Right forelimb (tissue), 1 donor: ENCODE data around the gene TBC1D12.

Experiments used
- DNase-seq: peaks from one replicate; pipeline ENCODE4 v3.0.0-alpha.2; 2018

TBC1D12 gene

DNA sequence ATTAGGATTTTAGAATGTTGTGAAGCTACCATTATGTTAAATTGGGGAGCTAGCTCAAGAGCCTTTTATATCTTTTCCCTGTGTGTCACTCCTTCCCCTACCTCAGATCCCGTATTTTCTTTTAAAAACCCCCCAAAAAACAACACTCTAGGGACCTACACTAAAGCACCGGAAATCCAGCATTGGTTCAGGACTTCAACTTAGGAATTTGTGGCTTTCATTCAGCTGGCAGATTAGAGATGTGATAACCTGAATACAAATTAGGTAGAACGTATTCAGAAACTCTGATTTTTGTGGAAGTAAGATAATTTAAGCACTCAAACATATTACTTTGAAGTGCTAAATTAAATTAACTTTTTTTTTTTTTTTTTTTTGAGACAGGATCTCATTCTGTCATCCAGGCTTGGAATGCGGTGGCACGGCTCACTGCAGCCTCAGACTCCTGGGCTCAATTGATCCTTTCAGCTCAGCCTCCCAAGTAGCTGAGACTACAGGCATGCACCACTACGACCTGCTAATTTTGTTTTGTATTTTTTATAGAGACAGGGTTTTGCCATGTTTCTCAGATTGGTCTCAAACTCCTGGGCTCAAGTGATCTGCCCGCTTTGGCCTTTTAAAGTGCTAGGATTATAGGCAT lies 6.8 kb downstream of the TBC1D12 start:
- no peak for DNase-seq

DNA sequence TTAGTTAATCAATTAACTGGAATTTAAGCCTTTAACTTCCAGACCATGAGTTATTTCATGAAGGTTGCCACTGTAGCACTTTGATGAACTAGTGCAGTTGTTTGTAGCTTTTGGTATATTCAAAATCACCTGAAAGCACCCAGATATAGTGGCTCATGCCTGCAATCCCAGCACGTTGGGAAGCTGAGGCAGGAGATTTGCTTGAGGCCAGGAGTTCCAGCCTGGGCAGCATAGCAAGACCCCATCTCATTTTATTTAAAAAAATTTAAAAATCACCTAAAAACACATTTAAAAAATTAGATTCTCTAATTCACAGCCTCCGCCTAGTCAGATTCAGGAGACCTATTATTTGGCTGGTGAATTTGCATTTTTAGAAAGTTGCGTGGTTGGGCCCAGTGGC lies 9.0 kb downstream of the TBC1D12 start:
- DNase-seq = no peak

DNA sequence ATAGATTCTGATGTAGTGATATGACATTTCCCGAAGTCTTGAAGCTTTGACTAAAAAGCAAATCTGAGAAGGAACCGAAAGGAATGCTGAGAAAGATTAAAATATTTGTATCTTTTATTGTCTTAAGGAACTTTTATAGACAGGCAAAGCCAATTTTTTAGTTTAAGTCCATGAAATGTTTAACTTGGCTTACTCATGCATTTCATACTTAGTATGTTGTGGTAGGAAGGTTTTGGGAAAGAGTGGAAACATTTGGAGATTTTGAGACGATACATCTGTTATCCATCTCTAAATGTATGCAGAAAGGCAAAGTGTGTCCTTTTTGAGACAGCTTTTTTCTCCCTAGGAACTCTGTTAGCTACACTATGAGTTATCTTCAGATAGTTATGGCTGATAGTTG lies 10.1 kb downstream of the TBC1D12 start:
- no peak for DNase-seq

GRCh38 chr10:94413361-94413760 lies 11.0 kb downstream of the TBC1D12 start:
- no peak for DNase-seq

DNA sequence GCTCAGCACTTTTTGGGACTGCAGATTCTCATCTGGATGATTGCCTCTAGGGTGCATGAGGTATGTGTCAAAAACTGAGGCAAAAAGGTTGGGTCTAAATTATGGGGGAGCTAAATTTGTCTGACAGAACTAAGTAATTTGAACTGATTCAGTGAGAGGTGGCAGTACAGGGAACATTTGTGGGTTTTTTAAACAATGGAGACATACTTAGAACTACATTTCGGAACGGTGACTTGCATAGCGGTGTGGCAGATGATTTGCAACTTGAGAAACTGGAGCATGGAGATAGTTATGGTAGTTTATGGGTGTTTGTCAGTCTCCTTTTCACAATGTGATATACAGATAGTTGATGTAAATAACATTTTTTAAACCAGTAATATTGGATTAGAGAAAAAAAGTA lies 14.6 kb downstream of the TBC1D12 start:
- no peak for DNase-seq

DNA sequence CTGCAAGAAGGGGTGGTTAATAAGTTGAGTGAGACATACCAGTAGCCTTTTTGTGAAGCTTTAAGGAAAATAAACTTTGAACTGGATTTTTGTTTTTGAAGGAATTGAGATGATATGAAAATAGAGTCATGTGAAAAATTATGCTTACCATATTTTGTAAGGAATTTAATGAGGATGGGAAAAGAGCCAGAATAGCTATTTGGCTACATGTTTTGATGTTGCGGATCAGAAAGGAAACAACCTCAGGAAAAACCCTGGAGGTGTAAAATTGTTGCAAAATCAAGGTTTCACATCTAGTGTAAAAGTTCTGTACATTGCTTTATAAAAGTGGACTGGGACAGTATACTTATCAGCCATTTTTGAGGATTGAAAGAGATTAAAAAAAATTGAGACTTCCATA lies 15.0 kb downstream of the TBC1D12 start:
- no peak for DNase-seq

DNA sequence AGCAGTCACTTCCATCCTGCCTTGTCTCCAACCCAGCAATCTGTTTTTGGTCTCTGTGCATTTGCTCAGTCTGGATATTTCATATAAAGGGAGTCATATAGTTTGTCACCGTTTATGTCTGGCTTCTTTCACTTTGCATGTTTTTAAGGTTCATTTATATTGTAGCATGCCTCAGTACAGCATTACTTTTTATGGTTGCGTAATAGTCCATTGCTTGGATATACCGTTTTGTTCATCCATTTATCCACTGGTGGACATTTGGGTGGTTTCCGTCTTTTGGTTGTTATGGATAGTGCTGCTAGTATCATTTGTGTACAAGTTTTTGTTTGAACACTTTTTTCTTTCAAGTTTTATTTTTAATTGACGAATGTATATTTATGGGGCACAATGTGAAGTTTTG lies 18.2 kb downstream of the TBC1D12 start:
- DNase-seq = no peak

DNA sequence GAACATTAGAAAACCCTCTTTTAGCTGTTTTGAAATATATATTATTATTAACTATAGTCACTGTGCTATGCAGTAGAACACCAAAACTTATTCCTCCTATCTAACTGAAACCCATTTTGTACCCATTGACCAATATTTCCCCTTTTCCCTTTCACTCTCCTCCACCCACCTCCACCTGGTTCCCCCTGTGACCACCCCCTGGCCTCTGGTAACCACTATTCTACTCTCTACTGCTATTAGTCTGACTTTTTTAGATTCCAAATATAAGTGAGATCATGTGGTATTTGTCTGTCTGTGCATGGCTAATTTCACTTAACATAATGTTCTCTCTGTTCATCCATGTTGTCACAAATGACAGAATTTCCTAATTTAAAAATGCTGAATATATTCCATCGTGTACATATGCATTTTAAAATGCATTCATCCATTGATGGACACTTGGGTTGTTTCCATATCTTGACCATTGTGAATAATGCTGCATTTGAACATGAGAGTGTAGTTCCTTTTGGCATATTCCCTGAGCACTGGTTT lies 18.7 kb downstream of the TBC1D12 start:
- no peak for DNase-seq

GRCh38 chr10:94423627-94424026 lies 21.3 kb downstream of the TBC1D12 start:
- DNase-seq = no peak

DNA sequence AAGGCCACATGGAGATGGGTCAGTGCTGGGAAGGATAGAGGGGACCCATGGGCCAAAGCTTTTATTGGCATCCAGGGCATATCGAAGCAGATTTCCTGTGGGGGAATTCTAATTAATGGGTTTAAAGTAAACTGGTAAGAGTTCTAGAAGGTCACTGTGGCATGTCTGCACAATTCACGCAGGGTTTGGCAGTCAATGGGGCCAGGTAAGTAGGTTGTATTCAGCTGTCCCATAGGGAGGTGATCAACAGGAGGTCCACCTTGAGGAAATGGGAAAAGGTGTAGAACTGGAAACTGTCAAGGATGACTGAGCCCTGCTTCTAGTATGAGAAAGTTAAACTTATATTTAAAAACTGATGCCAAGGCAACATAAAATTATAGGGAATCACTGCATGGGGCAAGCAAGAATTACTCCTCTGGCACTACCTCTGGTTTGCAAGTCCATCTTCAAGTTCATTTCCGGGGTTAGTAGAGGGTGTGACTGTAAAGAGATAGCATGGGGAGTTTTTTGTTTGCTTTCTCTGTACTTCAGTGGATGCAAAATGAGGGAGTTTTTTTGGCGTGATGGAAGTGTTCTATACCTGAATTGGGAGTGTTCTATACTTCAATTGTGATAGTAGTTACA lies 22.5 kb downstream of the TBC1D12 start:
- no peak for DNase-seq

DNA sequence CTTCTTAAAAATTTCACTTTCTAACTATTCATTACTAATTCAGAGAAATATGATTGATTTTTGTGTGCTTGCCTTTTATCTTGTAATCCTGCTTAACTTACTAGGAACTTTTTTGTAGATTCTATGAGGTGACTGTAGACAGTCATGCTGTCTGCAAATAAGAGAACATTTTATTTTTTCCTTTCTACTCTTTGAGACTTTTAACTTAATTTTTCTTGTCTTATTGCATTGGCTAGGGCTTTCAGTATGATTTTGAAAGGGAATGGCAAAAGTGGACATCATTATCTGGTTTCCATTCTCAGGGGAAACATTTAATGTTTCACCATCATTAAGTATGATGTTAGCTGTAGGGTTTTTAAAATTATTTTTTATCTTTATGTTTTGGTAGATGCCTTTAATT lies 23.6 kb downstream of the TBC1D12 start:
- no peak for DNase-seq

GRCh38 chr10:94427166-94427565 lies 24.8 kb downstream of the TBC1D12 start:
- DNase-seq = no peak

DNA sequence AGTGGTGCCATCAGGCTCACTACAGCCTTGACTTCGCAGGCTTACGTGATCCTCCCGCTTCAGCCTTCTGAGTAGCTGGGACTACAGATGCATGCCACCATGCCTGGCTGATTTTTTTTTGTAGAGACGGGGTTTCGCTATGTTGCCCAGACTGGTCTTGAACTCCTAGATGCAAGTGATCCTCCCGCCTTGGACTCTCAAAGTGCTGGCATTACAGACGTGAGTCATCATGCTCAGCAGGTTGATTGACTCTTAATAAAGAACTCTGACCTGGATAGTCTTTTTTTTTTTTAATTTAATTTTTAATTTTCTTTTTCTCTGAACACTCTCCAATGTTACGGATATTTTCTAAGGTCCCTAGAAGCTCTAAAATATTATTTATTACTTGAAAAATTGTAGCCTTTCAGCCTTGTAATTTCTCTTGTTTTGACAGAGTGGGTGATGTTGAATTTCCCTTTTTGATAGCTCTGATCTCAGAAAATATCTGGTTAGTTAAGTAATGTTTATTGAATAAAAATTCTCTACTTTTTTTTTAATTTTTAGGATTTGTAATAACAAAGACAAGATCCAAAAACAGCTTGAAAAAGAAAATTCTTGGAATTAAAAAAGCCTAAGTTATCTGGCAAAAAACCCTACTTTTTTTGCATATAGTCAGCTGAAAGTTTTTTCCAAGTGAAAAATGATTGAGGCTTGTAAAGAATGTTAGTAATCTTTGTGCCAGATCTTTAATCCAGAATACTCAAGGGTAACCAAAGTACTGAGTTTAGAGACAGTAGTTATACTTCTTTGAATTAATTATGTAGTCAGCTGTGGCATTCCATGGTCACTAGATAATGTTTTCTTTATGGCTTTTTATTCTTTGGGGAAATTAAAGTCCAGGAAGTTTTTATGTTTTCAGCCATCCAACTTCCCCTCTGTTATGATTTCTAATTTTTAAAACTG lies 26.7 kb downstream of the TBC1D12 start:
- no peak for DNase-seq

GRCh38 chr10:94430701-94431100 lies 28.4 kb downstream of the TBC1D12 start:
- no peak for DNase-seq

GRCh38 chr10:94432443-94432842 lies 30.1 kb downstream of the TBC1D12 start:
- no peak for DNase-seq

- peak; percentile 50 for DNase-seq
These were observed 37.0 kb downstream of the TBC1D12 start for GRCh38 chr10:94439275-94439861.

GRCh38 chr10:94440096-94440495 lies 37.8 kb downstream of the TBC1D12 start:
- no peak for DNase-seq

GRCh38 chr10:94443047-94443446 lies 40.7 kb downstream of the TBC1D12 start:
- no peak for DNase-seq

- DNase-seq = no peak
These were observed 41.2 kb downstream of the TBC1D12 start for GRCh38 chr10:94443549-94443948.

DNA sequence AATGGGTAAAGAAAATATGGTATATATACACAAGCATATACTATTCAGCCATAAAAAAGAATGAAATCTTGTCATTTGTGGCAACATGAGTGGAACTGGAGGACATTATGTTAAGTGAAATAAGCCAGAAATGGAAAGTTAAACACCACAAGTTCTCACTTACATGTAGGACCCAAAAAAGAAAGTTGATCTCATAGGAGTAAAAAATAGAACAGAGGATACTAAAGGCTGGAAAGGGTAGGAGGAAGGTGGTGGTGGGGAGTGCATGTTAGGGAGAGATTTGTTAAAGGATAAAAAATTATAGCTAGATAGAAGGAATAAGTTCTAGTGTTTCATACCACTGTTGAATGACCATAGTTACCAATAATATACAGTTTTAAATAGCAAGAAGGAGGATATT lies 48.4 kb downstream of the TBC1D12 start:
- no peak for DNase-seq

DNA sequence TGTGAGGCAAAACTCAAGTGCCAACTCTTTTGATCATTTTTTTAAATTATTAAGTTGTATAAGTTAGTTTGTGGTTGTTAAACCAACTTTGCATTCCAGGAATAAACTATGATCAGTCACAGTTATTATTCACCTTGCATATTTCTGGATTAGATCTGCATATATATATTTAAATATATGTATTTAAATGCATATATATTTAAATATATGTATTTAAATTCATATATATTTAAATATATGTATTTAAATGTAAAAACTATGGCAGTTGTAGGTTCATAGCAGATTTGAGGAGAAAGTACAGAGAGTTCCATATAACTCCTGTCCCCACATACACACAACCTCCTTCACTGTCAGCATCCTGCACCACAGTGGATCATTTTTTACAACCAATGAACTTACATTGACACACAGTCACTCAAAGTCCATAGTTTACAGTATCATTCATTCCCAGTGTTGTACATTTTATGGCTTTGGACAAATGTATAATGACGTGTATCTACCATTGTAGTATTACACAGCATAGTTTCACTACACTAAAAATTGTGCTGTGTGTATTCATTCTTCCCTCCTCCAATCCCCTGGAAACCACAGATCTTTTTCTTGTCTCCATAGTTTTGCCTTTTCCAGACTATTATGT lies 49.7 kb downstream of the TBC1D12 start:
- DNase-seq = no peak

GRCh38 chr10:94456942-94457341 lies 54.6 kb downstream of the TBC1D12 start:
- DNase-seq = no peak

DNA sequence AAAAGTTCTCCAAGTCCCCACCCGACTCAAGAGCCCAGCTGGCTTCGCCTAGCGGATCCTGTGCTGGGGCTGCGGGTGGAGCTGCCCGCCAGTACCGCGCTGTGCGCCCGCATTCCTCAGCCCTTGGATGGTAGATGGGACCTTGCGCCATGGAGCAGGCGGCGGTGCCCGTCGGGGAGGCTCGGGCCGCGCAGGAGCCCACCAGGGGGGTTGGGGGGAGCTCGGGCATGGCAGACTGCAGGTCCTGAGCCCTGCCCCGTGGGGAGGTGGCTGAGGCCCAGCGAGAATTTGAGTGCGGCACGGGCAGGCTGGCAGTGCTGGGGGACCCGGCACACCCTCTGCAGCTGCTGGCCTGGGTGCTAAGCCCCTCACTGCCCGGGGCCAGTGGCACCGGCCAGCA lies 57.0 kb downstream of the TBC1D12 start:
- no peak for DNase-seq
